ENCODE results near the gene VTA1.

GRCh38 chr6:142171351-142171750, 24.3 kb downstream of the VTA1 start:
- TF ChIP-seq POLR2A (IDR thresholded peaks at IDR 0.05; ENCODE audit: control extremely low read depth in 1 of 2, low read depth in 2 of 2, low read length in 2 of 2) (no peak), EZH2 (IDR thresholded peaks at IDR 0.05; ENCODE audit: low read depth, low read length, severe bottlenecking) (no peak), EP300 (IDR thresholded peaks at IDR 0.05; ENCODE audit: borderline replicate concordance in 1 of 2, low read depth in 2 of 2, low read length in 2 of 2) (no peak), EGR1 (IDR thresholded peaks at IDR 0.05; ENCODE audit: borderline replicate concordance, low read depth, low read length) (no peak), CTCF (IDR thresholded peaks at IDR 0.05; ENCODE audit: control extremely low read depth in 1 of 3, insufficient read depth in 1 of 3, low read depth in 1 of 3, low read length in 3 of 3) (no peak), SP2 (IDR thresholded peaks at IDR 0.05; ENCODE audit: low read length) (no peak), TAF1 (IDR thresholded peaks at IDR 0.05; ENCODE audit: low read depth, low read length) (no peak), BCL11A (IDR thresholded peaks at IDR 0.05; ENCODE audit: low read depth in 2 of 2, low read length in 2 of 2) (no peak), JUN (IDR thresholded peaks at IDR 0.05; ENCODE audit: low read depth, low read length) (no peak), GTF2F1 (IDR thresholded peaks at IDR 0.05; ENCODE audit: borderline replicate concordance, low read depth, low read length) (no peak)

Data from H1 (cell line).